ENCODE results near the gene MLH1. TPM values are rescaled to one million over a fixed set of nuclear protein-coding genes. Genes with fewer than 3 reads are reported as not detected.

The MLH1 gene
- total and polyA plus RNA-seq, 2 of the 8 experiments (the other 6 are each of a cell fraction or from before 2014, with no cell fraction given), result 36.4 to 47.3 TPM

- TF ChIP-seq JUND (IDR thresholded peaks at IDR 0.05; ENCODE audit: low read length), result no peak
- no peak for TF ChIP-seq POLR2AphosphoS5 (IDR thresholded peaks at IDR 0.05; ENCODE audit: low read depth, low read length)
- TF ChIP-seq CBX8 (IDR thresholded peaks at IDR 0.05; ENCODE audit: borderline replicate concordance, low read depth, low read length), result no peak
- TF ChIP-seq BCL11A (IDR thresholded peaks at IDR 0.05; ENCODE audit: low read depth in 2 of 2, low read length in 2 of 2), result no peak
- no peak for TF ChIP-seq KDM1A (IDR thresholded peaks at IDR 0.05; ENCODE audit: borderline replicate concordance, low read length)
These were observed 103.0 kb downstream of the MLH1 start (continued) for GRCh38 chr3:37096288-37096687.

All from H1 (cell line).